ENCODE results near the gene CHCHD6.

- TF ChIP-seq ZNF384 (IDR thresholded peaks at IDR 0.05) (no peak), HDGF (IDR thresholded peaks at IDR 0.05; ENCODE audit: borderline replicate concordance) (no peak), SP1 (IDR thresholded peaks at IDR 0.05) (no peak), ELF4 (IDR thresholded peaks at IDR 0.05) (no peak), NFRKB (IDR thresholded peaks at IDR 0.05) (no peak), SUZ12 (IDR thresholded peaks at IDR 0.05) (no peak), FOXM1 (IDR thresholded peaks at IDR 0.05; ENCODE audit: borderline replicate concordance) (no peak)
Measured at GRCh38 chr3:126941721-126942270, 237.8 kb downstream of the CHCHD6 start.

Measured in HEK293T (cell line).